SK-N-MC (cell line): Measurements from ENCODE around the gene PTPRN2.

Source experiments
- DNase-seq: peaks from one replicate; pipeline ENCODE4 v3.0.0-alpha.2; 2011; ENCODE audit warnings: low read depth, low spot score
- H3K27ac ChIP-seq: fragments of 200-600 bp; sonication (generic); 2 replicates; pipeline ENCODE4 v1.5.1; 2016; ENCODE audit warnings: mixed run types
- H3K36me3 ChIP-seq: fragments of 200-600 bp; sonication (generic); 2 replicates; pipeline ENCODE4 v1.6.1; 2017; ENCODE audit warnings: antibody characterized with exemption, low read length, mixed read lengths; ENCODE audit not compliant: insufficient read depth
- H3K4me3 ChIP-seq: fragments of 200-600 bp; sonication (generic); 2 replicates; pipeline ENCODE4 v1.5.1; 2016
- H3K9ac ChIP-seq: fragments of 200-600 bp; sonication (generic); 2 replicates; pipeline ENCODE4 v1.8.0; 2017; ENCODE audit warnings: mixed run types, mixed read lengths; ENCODE audit not compliant: insufficient read length
- H3K9me3 ChIP-seq: fragments of 200-600 bp; sonication (generic); 2 replicates; pipeline ENCODE4 v1.6.1; 2017; ENCODE audit warnings: low read depth, mild to moderate bottlenecking, antibody characterized with exemption, low read length, moderate library complexity, mixed read lengths
- EZH2 ChIP-seq: fragments of 200-600 bp; sonication (generic); IDR thresholded peaks from one replicate; pipeline ENCODE4 v1.6.1; 2017; ENCODE audit warnings: antibody characterized with exemption
- FOXP2 ChIP-seq: optimal IDR thresholded peaks from 2 replicates; pipeline ENCODE3; 2011; ENCODE audit warnings: mild to moderate bottlenecking, moderate library complexity; ENCODE audit not compliant: insufficient read depth; ENCODE audit errors: extremely low read length, control extremely low read depth
- POLR2AphosphoS5 ChIP-seq: IDR thresholded peaks from 2 replicates; pipeline ENCODE4 v1.6.1; 2012; ENCODE audit warnings: mild to moderate bottlenecking, low read depth, low read length, borderline replicate concordance

Gene PTPRN2

GRCh38 chr7:158404031-158404761, 183.4 kb downstream of the PTPRN2 start:
- no peaks in the 10 kb centered on the region for H3K9me3 ChIP-seq
- H3K4me3 ChIP-seq, result no peak overlapping the region
- TF ChIP-seq FOXP2 (no peak), EZH2 (no peak), POLR2AphosphoS5 (no peak)
- DNase-seq, result no peak
- no peak overlapping the region for H3K9ac ChIP-seq
- H3K36me3 ChIP-seq, result no peaks in the 10 kb centered on the region
- H3K27ac ChIP-seq, result no peak overlapping the region

GRCh38 chr7:158403013-158403821, 184.4 kb downstream of the PTPRN2 start:
- no peak overlapping the region for H3K4me3 ChIP-seq
- no peaks in the 10 kb centered on the region for H3K36me3 ChIP-seq
- no peak overlapping the region for H3K27ac ChIP-seq
- H3K9ac ChIP-seq, result no peak overlapping the region
- H3K9me3 ChIP-seq, result no peaks in the 10 kb centered on the region
- TF ChIP-seq POLR2AphosphoS5 (no peak), FOXP2 (no peak), EZH2 (no peak)
- no peak for DNase-seq

- no peak for DNase-seq
- TF ChIP-seq POLR2AphosphoS5 (no peak), FOXP2 (no peak), EZH2 (no peak)
- H3K27ac ChIP-seq, result no peak overlapping the region
- no peaks in the 10 kb centered on the region for H3K9me3 ChIP-seq
- no peak overlapping the region for H3K4me3 ChIP-seq
- H3K9ac ChIP-seq, result no peak overlapping the region
- H3K36me3 ChIP-seq, result no peaks in the 10 kb centered on the region
Measured at GRCh38 chr7:158402471-158402870, 185.2 kb downstream of the PTPRN2 start.

GRCh38 chr7:158401826-158402225, 185.8 kb downstream of the PTPRN2 start:
- no peak overlapping the region for H3K9ac ChIP-seq

GRCh38 chr7:158401295-158401694, 186.3 kb downstream of the PTPRN2 start:
- Histone ChIP-seq H3K27ac (no peak overlapping the region), H3K9ac (no peak overlapping the region), H3K9me3 (no peaks in the 10 kb centered on the region), H3K4me3 (no peak overlapping the region), H3K36me3 (no peaks in the 10 kb centered on the region)
- TF ChIP-seq EZH2 (no peak), POLR2AphosphoS5 (no peak), FOXP2 (no peak)
- no peak for DNase-seq

More at GRCh38 chr7:158401826-158402225, 185.8 kb downstream of the PTPRN2 start:
- H3K36me3 ChIP-seq, result no peaks in the 10 kb centered on the region
- no peak for TF ChIP-seq FOXP2
- TF ChIP-seq EZH2, result no peak
- TF ChIP-seq POLR2AphosphoS5, result no peak
- no peak overlapping the region for H3K4me3 ChIP-seq
- no peak overlapping the region for H3K27ac ChIP-seq
- DNase-seq, result no peak
- no peaks in the 10 kb centered on the region for H3K9me3 ChIP-seq

GRCh38 chr7:158400601-158401225, 186.9 kb downstream of the PTPRN2 start:
- TF ChIP-seq POLR2AphosphoS5 (no peak), EZH2 (no peak), FOXP2 (no peak)

GRCh38 chr7:158399762-158400161, 187.9 kb downstream of the PTPRN2 start:
- Histone ChIP-seq H3K9ac (no peak overlapping the region), H3K36me3 (no peaks in the 10 kb centered on the region), H3K4me3 (no peak overlapping the region), H3K27ac (no peak overlapping the region), H3K9me3 (no peaks in the 10 kb centered on the region)
- TF ChIP-seq FOXP2, result no peak
- no peak for TF ChIP-seq EZH2
- no peak for TF ChIP-seq POLR2AphosphoS5
- DNase-seq, result no peak

More at GRCh38 chr7:158400601-158401225, 186.9 kb downstream of the PTPRN2 start:
- no peak for DNase-seq
- no peak overlapping the region for H3K4me3 ChIP-seq
- no peak overlapping the region for H3K27ac ChIP-seq
- no peaks in the 10 kb centered on the region for H3K9me3 ChIP-seq
- H3K36me3 ChIP-seq, result no peaks in the 10 kb centered on the region
- H3K9ac ChIP-seq, result no peak overlapping the region

- H3K36me3 ChIP-seq, result no peaks in the 10 kb centered on the region
- no peak for DNase-seq
- H3K9ac ChIP-seq, result no peak overlapping the region
Measured at GRCh38 chr7:158398750-158399149, 188.9 kb downstream of the PTPRN2 start.

More at GRCh38 chr7:158398750-158399149, 188.9 kb downstream of the PTPRN2 start:
- no peak overlapping the region for H3K4me3 ChIP-seq
- TF ChIP-seq FOXP2 (no peak), EZH2 (no peak), POLR2AphosphoS5 (no peak)
- H3K9me3 ChIP-seq, result no peaks in the 10 kb centered on the region
- H3K27ac ChIP-seq, result no peak overlapping the region
